GM10266 (cell line): ENCODE results near the gene KRTAP10-5.

Experiments
- DNase-seq: peaks from one replicate; pipeline ENCODE4 v3.0.0; 2012; ENCODE audit errors: extremely low spot score
- CTCF ChIP-seq: IDR thresholded peaks from 2 replicates; pipeline ENCODE4 v1.5.1; 2012; ENCODE audit warnings: mild to moderate bottlenecking, low read depth; ENCODE audit not compliant: control insufficient read depth, insufficient read depth; ENCODE audit errors: missing control alignments

KRTAP10-5 gene

GRCh38 chr21:44531606-44532564, 48.5 kb downstream of the KRTAP10-5 start:
- no peak for TF ChIP-seq CTCF
- DNase-seq = no peak

GRCh38 chr21:44530903-44531605, 49.4 kb downstream of the KRTAP10-5 start:
- DNase-seq = no peak
- TF ChIP-seq CTCF = no peak

- TF ChIP-seq CTCF = no peak
- no peak for DNase-seq
Observed at GRCh38 chr21:44530221-44530902, 50.0 kb downstream of the KRTAP10-5 start.

GRCh38 chr21:44529503-44530125, 50.8 kb downstream of the KRTAP10-5 start:
- TF ChIP-seq CTCF = no peak
- DNase-seq = no peak
